HG03439 (cell line): ENCODE data around the gene IQCH.
"Not testable (repeated sequence)": the region's sequence is repeated elsewhere in the genome, so short reads cannot be mapped to it uniquely, and the experiment has no call there.

Source experiments
- ATAC-seq: cut with Tn5 transposase; IDR thresholded peaks from one replicate; pipeline ENCODE4 v1.9.1; 2021; ENCODE audit warnings: mild to moderate bottlenecking, moderate library complexity; ENCODE audit not compliant: unreplicated experiment

IQCH gene

DNA sequence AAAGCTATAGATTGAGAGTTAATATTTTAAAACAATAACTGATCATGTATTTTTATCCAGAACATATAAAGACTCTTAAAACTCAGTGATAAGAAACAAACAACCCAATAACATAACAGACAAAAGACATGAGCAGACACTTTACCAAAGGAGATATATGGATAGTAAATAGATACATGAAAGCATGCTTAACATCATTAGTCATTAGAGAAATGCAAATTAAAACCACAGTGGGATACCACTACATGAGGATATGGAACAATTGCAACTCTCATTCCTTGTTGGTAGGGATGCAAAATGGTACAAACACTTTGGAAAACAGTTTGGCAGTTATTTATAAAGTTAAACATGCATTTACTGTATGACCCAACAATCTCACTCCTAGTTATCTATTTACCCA, 95.0 kb downstream of the IQCH start:
- ATAC-seq = no peak

DNA sequence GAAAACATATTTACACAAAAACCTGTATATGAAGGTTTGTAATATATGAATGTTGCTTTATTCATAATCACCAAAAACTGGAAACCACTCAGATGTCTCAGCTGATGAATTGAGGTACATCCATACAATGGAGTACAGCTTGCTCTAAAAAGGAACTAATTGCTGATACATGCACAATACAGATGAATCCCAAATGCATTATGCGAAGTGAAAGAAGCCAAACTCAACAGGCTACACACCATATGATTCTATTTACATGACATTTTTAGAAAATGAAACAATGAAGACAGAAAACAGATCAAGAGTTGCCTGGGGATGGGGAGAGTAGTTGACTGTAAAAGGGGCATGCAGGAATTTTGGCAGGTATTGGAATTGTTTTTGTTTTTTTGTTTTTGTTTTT, 95.5 kb downstream of the IQCH start:
- no peak for ATAC-seq

DNA sequence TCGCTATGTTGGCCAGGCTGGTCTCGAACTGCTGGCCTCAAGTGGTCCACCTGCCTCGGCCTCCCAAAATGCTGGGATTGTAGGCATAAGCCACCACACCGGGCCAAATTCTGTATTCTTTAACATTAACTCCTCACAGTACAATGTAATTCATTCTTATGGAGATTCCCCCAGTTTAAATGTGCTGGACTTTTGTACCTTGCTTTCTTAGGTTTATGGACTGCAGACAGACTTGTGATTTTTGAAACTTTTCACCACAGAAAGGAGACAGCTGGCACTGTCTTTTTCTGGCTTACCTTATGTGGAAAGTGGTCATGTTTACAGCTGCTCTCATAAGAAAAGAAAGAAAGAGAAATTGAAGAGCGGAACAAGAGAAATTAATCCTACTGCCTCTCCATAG, 103.8 kb downstream of the IQCH start:
- no peak for ATAC-seq

DNA sequence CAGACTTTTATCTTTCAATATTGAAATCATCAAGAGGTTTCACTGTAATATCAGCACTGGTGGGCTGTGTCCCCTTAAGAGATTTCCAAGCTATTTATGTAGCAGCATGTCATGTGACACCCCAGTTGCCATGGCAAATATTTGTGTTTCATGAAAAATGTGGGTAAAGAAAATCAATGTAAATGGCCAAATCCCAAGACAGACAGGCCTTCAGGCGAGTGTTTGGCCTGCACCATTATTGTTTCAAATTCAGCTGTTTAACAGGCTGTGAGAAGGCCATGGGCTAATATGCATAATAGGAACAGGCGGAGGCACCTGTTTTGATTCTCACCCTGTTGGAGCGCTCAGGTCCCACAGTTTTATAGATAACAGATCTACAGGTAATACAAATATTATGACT, 104.2 kb downstream of the IQCH start:
- no peak for ATAC-seq

DNA sequence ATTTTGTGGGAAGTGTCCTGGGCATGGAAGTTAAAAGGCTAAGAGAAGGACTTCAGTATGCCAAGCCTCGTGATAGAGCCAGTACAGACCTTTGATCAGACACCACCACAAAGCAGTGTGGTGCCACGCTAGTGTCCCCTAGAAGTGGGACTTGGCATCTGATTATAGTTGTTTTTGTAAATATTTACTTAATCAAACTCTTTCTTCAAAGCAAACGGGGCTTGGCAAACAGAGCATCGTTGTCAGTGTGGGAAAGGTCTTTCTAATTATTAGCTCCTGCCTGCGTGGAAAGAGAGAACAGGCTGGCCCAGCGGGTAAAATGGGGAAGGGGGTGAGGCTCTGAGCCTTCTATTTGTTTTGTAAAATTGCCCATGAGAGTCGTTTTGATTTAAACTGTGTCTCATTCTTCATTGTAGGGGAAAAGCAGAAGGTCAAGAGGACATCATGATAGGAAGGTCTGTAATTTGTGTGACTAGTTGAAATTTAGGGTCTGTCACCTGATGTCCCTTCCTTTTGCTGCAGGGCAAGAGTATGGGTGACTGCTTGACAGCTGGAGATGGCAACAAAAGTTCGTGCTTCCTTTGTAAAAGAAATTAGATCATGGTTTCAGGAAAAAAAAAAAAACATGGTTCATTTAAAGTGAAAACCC, 105.0 kb downstream of the IQCH start:
- no peak for ATAC-seq

DNA sequence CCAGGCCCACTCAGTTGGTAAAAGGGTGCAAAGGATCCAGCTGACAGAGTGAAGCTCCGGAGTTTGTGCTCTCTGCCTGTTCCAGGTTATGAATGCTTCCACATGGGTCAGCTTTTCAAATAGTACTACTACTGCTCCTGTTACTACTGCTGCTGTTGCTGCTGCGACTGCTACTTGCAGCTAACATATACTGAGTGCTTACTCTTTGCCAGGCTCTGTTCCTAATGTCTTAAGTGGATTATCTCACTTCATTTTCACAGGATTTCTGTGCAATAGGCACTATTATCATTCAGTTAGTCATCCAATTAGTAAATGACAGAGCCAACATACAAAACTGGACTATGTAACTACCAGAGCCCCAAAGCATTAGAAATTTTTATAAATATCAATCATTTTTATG, 106.5 kb downstream of the IQCH start:
- ATAC-seq = no peak

DNA sequence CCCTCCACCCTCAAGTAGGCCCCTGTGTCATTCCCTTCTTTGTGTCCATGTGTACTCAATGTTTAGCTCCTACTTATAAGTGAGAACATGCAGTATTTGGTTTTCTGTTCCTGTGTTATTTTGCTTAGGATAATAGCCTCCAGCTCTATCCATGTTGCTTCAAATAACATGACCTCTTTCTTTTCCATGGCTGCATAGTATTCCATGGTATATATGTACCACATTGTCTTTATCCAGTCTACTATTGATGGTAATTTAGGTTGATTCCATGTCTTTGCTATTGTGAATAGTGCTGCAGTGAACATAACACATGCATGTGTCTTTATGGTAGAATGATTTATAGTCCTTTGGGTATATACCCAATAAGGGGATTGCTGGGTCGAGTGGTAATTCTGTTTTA, 109.1 kb downstream of the IQCH start:
- not testable (repeated sequence) for ATAC-seq

DNA sequence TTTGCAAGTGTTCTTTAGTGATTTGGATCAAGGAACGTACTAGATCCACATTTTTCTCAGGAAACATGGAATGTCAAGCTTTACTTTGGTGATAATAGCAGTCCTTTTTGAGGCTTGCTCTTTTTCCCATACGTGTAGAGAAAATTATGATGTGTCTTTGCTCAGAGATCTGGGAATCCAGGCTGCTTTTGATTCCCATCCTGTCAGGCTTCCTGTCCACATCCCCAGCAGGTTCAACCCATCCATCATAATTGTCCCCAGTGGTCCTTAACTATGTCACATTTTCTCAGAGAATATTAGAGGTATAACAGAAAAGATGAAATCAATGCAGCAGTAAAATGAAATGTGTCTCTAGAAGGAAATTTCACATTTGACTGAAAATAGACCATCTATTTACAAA, 111.4 kb downstream of the IQCH start:
- no peak for ATAC-seq

DNA sequence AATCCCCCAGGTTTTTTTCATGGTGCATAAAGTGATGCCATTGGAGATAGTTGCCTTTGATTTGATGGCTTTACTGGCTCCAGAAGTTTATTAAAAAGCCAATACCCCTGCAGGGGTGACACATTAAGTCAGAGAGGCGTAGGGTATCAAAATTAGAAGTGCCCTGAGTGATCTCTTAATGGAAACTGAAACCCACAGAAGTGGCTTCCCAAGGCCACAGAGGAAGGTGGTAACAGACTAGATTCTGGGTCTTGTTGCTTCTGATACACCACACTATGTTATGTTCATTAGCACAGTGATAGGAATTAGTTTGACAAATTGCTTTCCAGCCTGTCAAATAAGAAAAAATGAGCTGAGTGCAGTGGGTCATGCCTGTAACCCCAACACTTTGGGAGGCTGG, 112.3 kb downstream of the IQCH start:
- ATAC-seq = no peak

DNA sequence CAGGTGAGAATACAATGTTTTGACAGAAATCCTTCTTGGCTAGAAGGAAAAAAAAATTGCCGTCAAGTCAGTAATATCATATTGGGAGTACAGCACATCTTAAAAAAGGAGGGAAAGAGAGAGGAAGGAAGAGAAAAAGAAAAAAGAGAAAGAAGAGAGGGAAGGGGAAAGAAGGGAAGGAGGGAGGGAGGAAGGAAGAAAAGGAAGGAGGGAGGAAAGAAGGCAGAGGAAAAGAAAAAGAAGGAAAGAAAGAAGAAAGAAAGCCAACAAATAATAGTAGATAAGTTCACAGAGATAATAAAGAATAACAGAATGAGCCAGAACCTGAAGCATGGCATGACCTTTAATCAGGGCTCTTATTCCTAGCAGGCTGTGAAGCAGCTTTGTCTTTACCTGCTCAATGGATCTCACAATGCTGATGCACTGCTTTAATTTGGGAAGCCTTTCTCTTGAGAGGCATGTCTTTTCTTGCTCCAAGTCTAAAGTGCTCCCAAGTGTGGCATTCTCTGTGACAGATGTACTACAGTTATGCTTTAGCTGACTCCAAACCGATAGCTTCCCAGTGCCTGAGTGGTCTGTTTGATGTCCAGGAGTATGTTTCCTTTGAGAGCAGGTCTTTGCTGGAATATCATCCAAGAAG, 114.9 kb downstream of the IQCH start:
- no peak for ATAC-seq

DNA sequence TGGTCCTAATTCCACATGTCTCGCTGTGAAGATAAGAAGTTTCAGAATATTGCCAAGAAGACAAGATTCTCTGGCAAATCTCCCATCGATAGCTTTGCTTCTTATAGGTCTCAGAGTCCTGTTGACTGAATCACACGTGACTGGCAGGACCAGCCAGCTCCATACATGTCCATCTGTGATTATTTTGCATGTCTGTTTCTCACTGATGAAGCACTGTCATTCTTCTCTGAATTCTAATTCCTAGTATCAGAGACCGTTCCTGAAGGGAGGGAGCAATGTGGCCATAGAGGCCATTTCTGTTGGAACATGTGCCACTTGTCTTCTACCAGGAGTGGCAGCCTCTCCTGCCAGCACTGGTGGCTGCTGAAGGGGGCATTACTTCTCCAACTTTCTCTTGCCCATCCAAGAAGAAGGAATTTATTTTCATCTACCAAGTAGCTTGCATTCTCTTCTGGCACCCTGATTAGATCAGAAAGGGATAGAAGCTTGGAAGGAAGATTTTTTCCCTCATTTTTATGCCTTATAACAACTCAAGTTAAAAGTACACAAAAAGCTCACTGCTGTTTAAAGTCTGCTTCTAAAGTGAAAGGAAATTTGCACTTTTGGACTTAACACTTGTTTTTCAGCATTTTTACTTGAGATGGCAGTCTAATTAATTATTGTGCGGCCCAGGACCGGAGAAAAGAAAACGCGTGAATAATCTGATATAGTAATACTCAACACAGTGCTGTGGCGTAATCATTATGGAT, 115.8 kb downstream of the IQCH start:
- ATAC-seq = no peak

DNA sequence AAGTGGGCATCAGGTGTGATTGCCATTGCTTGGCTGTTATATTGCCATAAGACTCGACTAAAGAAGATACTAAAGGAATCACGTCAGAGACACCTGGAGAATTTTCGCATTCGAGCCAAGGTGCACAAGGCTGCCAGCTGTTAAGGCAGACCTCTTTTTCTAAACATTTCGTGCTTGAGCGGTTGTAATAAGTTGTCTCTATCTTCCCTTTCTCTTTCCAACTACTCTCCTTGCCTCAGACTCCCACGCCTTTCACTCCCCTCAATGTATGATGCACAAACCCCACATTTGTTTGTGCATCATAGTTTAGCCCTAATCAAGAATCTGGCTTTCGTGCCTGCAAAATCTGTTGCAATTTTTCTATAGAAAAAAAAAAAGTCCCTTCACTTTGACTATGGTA, 118.0 kb downstream of the IQCH start:
- ATAC-seq = no peak

DNA sequence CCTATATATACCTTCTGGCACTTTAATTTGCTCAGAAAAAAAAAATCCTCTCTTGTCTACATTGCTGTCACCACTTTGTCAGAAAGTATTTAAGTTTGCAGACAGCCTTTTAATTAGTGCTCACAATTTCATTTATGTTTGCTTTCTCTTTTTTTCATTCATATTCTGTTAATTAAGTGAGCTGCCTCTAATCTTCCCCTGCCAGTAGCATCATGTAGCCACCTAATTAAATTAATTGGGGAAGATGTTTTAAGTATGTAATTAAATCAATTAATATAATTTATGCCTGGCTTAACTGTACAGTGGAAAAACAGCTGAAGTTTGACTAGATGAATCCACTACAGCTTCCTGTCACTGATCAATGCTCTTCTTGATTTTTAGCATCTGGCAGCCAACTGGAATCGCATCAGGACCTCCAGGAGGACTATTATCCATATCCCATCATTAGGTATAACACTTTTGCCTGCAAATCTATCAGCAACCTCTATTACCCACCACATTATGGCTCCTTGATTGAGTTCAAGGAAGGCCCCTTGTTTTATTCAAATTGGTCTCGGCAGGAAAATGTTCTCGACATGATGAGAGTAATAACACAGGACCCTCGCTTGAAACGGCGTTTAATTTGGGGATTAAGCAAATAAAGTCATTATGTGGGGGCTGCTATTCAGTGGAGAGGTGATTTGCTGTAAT, 118.5 kb downstream of the IQCH start:
- no peak for ATAC-seq

DNA sequence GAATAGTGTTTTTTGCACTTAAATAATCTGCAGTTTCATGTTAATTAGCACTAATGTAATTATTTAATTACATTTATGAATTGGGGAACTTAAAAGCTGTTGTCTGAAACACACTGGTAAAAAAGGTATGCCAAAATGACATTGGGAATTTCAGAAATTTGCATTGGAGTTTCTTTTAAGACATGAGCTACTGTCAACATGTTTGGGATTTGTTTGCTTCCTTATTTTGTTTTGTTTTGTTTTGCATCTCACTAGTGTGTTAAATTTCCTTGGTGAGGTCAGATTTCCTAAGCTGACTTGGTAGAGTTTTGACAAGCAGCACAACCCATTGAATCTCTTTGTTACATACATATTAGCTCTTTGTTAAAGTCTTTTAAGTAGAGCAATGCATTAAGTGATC, 119.4 kb downstream of the IQCH start:
- ATAC-seq = no peak

DNA sequence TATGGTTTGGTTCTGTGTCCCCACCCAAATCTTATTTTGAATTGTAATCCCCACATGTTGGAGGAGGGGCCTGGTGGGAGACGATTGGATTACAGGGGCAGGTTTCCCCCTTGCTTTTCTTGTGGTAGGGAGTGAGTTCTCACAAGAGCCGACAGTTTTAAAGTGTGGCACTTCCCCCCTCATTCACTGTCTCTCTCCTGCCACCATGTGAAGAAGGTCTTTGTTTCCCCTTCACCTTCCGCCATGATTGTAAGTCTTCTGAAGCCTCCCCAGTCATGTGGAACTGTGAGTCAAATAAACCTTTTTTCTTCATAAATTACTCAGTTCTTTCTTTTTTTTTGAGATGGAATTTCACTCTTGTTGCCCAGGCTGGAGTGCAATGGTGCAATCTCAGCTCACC, 124.9 kb downstream of the IQCH start:
- no peak for ATAC-seq

DNA sequence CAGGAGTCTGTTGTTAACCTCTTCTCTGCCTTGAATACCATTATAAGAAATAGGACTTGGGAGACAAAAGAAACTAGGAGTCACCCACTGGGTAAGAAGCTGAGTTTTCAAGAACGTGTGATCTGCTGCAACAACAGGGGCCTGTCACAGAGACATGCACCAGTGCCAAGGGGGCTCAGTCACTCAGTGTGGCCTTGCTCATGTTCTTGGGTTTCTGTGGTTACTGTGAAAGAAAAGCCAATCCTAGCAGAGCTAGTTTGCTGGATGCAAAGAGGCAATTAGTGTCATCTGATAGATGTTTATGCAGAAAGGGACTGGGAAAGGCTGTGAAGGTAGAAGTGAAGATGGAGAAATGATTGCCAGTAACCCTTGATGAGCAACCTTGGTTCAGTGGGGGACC, 126.3 kb downstream of the IQCH start:
- no peak for ATAC-seq

DNA sequence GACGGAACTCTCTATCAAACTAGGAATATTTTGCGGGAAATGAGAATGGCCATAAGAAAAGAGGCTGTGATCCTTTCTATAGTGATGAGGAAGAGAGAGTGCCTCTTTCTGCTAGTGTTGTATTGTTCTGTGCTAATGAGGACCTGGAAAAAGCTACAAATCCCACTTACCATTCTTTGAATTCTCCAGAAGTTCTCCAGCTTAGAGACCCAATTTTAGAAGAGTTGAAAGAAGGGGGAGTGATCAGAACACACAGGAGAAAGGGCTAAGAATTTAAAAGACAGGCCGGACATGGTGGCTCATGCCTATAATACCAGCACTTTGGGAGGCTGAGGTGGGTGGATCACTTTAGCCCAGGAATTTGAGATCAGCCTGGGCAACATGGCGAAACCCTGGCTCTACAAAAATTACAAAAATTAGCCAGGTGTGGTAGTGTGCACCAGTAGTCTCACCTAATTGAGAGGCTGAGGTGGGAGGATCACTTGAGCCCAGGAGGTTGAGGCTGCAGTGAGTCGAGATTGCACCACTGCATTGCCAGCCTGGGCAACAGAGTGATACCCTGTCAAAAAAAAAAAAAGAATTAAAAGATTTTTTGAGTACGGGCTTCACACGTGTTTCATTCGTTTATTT, 126.9 kb downstream of the IQCH start:
- ATAC-seq = no peak

DNA sequence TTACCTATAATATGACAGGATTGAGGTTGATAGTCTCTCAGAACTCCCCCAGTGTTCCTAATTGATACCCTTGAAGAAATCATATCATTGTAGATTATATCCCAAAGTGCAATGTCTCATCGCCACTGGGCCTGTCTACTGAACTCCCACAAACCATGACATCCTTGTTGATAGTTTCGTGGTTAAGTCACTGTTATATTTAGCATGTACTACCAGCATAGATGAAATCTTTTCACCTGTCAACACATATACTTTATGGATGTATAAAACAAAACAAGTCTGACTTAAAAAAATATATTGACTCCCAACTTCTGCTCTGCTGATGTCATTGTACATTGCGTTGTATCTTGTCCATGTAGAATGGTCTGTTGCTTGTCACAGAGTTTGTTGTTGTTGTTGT, 128.1 kb downstream of the IQCH start:
- no peak for ATAC-seq

DNA sequence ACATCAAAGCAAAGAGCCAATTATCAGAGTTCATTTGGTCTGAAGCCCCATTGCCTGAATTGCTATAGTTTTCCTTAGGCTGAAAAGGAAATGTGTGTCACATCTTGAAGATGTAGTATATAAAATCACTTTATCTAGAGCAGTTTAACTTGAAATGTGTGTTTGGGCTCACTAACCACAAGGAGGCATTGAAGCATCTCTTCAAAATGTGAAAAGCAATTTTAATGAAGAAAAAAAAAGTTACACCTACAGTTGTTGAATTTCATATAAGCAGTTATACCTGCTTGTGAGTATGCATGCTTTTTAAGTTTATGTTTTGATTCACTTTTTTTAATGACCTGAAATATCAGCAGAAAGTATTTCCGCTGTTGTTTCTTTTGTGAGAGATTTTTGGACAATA, 129.3 kb downstream of the IQCH start:
- ATAC-seq = no peak

DNA sequence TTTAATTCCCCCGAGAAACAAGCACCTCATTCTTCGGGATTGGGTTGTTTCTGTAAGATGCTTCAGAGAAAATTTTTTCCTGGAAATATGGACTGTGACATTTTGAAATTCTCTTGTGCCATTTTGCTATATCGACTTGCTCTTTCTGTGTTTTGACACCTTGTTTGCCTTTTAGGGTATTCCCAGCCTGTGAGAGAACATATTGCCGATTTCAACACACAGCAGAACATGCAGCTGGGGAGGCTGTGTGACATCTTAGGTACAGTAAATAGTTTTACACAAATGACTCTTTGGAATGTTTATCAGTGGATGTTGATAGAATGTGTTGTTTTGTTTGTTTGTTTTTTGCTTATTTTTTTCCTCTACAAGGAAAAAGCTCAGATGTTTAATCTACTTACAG, 130.2 kb downstream of the IQCH start:
- no peak for ATAC-seq

DNA sequence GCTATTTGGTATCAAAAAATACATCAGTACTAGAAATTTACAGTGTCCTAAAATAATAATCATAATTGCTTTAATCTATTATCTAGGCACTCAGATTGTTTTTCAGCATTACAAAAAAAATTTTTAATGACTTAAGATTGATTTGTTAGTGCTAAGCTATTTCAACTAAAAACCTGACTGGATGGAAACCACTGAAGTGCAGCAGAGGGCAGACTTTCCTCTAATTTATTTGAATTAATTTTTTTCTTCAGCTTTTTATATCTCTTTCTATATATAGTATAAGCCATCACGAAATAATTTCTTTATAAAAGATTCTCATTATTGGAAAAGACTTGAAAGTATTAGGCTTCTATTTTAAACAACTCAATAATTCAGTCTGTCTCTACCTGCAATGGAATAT, 131.4 kb downstream of the IQCH start:
- no peak for ATAC-seq
